AG20443 (cell line): ENCODE measurements around the gene IL6.
"Not testable (repeated sequence)": the region's sequence is repeated elsewhere in the genome, so short reads cannot be mapped to it uniquely, and the experiment has no call there.

Experiments
- DNase-seq: peaks from one replicate; pipeline ENCODE4 v3.0.0; 2012; ENCODE audit warnings: low spot score, mixed read lengths

Gene IL6

GRCh38 chr7:22703978-22704610, 22.9 kb upstream of the IL6 start:
- DNase-seq, result not testable (repeated sequence)

GRCh38 chr7:22704722-22705121, 22.3 kb upstream of the IL6 start:
- not testable (repeated sequence) for DNase-seq

- not testable (repeated sequence) for DNase-seq
These were observed 21.1 kb upstream of the IL6 start for GRCh38 chr7:22705874-22706273.

- not testable (repeated sequence) for DNase-seq
These were observed 19.8 kb upstream of the IL6 start for GRCh38 chr7:22707026-22707691.

- not testable (repeated sequence) for DNase-seq
These were observed 18.8 kb upstream of the IL6 start for GRCh38 chr7:22708214-22708613.

GRCh38 chr7:22708677-22709061, 18.3 kb upstream of the IL6 start:
- DNase-seq, result not testable (repeated sequence)

- DNase-seq, result not testable (repeated sequence)
These were observed 17.8 kb upstream of the IL6 start for GRCh38 chr7:22709062-22709829.

GRCh38 chr7:22709857-22710256, 17.1 kb upstream of the IL6 start:
- no peak for DNase-seq

- DNase-seq, result no peak
These were observed 14.0 kb upstream of the IL6 start for GRCh38 chr7:22712999-22713398.

GRCh38 chr7:22713463-22713862, 13.5 kb upstream of the IL6 start:
- DNase-seq, result no peak

- no peak for DNase-seq
These were observed 11.0 kb upstream of the IL6 start for GRCh38 chr7:22715969-22716368.

- DNase-seq, result no peak
These were observed 9.2 kb upstream of the IL6 start for GRCh38 chr7:22717760-22718159.

- peak; percentile 72 for DNase-seq
These were observed 8.7 kb upstream of the IL6 start for GRCh38 chr7:22718200-22718711.

GRCh38 chr7:22718911-22719420, 8.0 kb upstream of the IL6 start:
- DNase-seq, result no peak

GRCh38 chr7:22720791-22721786, 5.9 kb upstream of the IL6 start:
- DNase-seq, result no peak

GRCh38 chr7:22722536-22723180, 4.3 kb upstream of the IL6 start:
- DNase-seq, result no peak

GRCh38 chr7:22723181-22723601, 3.8 kb upstream of the IL6 start:
- DNase-seq, result peak; percentile 25

- peak; percentile 24 for DNase-seq
These were observed 3.4 kb upstream of the IL6 start for GRCh38 chr7:22723637-22724036.

GRCh38 chr7:22724861-22725260, 2.1 kb upstream of the IL6 start:
- no peak for DNase-seq

- no peak for DNase-seq
These were observed 1.4 kb upstream of the IL6 start for GRCh38 chr7:22725585-22725984.
